ENCODE results near the gene TSFM.
"Not testable (repeated sequence)": the region's sequence is repeated elsewhere in the genome, so short reads cannot be mapped to it uniquely, and the experiment has no call there.

The TSFM gene

GRCh38 chr12:57766464-57767304 lies 15.9 kb upstream of the TSFM start, which contains the start of gene CYP27B1:
TSS of gene CYP27B1 (minus strand) at chr12:57767078. CDS start at chr12:57767041, 37 bp downstream.
- no peak within 1 kb of the TSS for H3K9ac ChIP-seq (ENCODE audit: low read length)
- peaks cover 42% of the 10 kb centered on the region for H3K27me3 ChIP-seq (replicated peaks; ENCODE audit: control insufficient read depth, insufficient read depth, low read length)
- H3K36me3 ChIP-seq (ENCODE audit: control insufficient read depth, insufficient read depth, low read length, severe bottlenecking): peaks cover 27% of the 10 kb centered on the region
- H3K4me1 ChIP-seq (ENCODE audit: control insufficient read depth, insufficient read depth, low read length): peaks cover 39% of the 10 kb centered on the region
- no peaks in the 10 kb centered on the region for H3K9me3 ChIP-seq (ENCODE audit: control insufficient read depth, low read length)
- peak; percentile 39 for DNase-seq (ENCODE audit: low read depth)
- H3K4me3 ChIP-seq (ENCODE audit: low read length): peak within 1 kb of the TSS; percentile 38

- no peaks in the 10 kb centered on the region for H3K9me3 ChIP-seq (ENCODE audit: control insufficient read depth, low read length)
- DNase-seq (ENCODE audit: low read depth): no peak
- no peak overlapping the region for H3K9ac ChIP-seq (ENCODE audit: low read length)
- H3K4me3 ChIP-seq (ENCODE audit: low read length): no peak overlapping the region
- peaks cover 27% of the 10 kb centered on the region for H3K36me3 ChIP-seq (ENCODE audit: control insufficient read depth, insufficient read depth, low read length, severe bottlenecking)
- peaks cover 39% of the 10 kb centered on the region for H3K4me1 ChIP-seq (ENCODE audit: control insufficient read depth, insufficient read depth, low read length)
- H3K27me3 ChIP-seq (replicated peaks; ENCODE audit: control insufficient read depth, insufficient read depth, low read length): peaks cover 42% of the 10 kb centered on the region
Observed at GRCh38 chr12:57767305-57767698, 15.3 kb upstream of the TSFM start.

- peaks cover 27% of the 10 kb centered on the region for H3K36me3 ChIP-seq (ENCODE audit: control insufficient read depth, insufficient read depth, low read length, severe bottlenecking)
- H3K9ac ChIP-seq (ENCODE audit: low read length): no peak overlapping the region
- H3K4me1 ChIP-seq (ENCODE audit: control insufficient read depth, insufficient read depth, low read length): peaks cover 39% of the 10 kb centered on the region
- no peaks in the 10 kb centered on the region for H3K9me3 ChIP-seq (ENCODE audit: control insufficient read depth, low read length)
- H3K4me3 ChIP-seq (ENCODE audit: low read length): no peak overlapping the region
- no peak for DNase-seq (ENCODE audit: low read depth)
- peaks cover 42% of the 10 kb centered on the region for H3K27me3 ChIP-seq (replicated peaks; ENCODE audit: control insufficient read depth, insufficient read depth, low read length)
Observed at GRCh38 chr12:57767876-57768275, 14.7 kb upstream of the TSFM start.

GRCh38 chr12:57769594-57769993 lies 13.0 kb upstream of the TSFM start:
- Histone ChIP-seq H3K4me3 (ENCODE audit: low read length) (no peak overlapping the region), H3K4me1 (ENCODE audit: control insufficient read depth, insufficient read depth, low read length) (peaks cover 46% of the 10 kb centered on the region), H3K9me3 (ENCODE audit: control insufficient read depth, low read length) (no peaks in the 10 kb centered on the region), H3K27me3 (replicated peaks; ENCODE audit: control insufficient read depth, insufficient read depth, low read length) (peaks cover 29% of the 10 kb centered on the region), H3K36me3 (ENCODE audit: control insufficient read depth, insufficient read depth, low read length, severe bottlenecking) (peaks cover 27% of the 10 kb centered on the region), H3K9ac (ENCODE audit: low read length) (no peak overlapping the region)
- no peak for DNase-seq (ENCODE audit: low read depth)

- peaks cover 30% of the 10 kb centered on the region for H3K36me3 ChIP-seq (ENCODE audit: control insufficient read depth, insufficient read depth, low read length, severe bottlenecking)
- peak overlapping the region; percentile 95 for H3K4me3 ChIP-seq (ENCODE audit: low read length)
- no peak for DNase-seq (ENCODE audit: low read depth)
- no peaks in the 10 kb centered on the region for H3K9me3 ChIP-seq (ENCODE audit: control insufficient read depth, low read length)
- H3K27me3 ChIP-seq (replicated peaks; ENCODE audit: control insufficient read depth, insufficient read depth, low read length): peaks cover 18% of the 10 kb centered on the region
- H3K4me1 ChIP-seq (ENCODE audit: control insufficient read depth, insufficient read depth, low read length): peaks cover 34% of the 10 kb centered on the region
- peak overlapping the region; percentile 94 for H3K9ac ChIP-seq (ENCODE audit: low read length)
Observed at GRCh38 chr12:57770734-57771133, 11.9 kb upstream of the TSFM start.

GRCh38 chr12:57771236-57771872 lies 11.2 kb upstream of the TSFM start:
- Histone ChIP-seq H3K36me3 (ENCODE audit: control insufficient read depth, insufficient read depth, low read length, severe bottlenecking) (peaks cover 35% of the 10 kb centered on the region), H3K4me3 (ENCODE audit: low read length) (peak overlapping the region; percentile 95), H3K27me3 (replicated peaks; ENCODE audit: control insufficient read depth, insufficient read depth, low read length) (peaks cover 12% of the 10 kb centered on the region), H3K4me1 (ENCODE audit: control insufficient read depth, insufficient read depth, low read length) (peaks cover 28% of the 10 kb centered on the region), H3K9me3 (ENCODE audit: control insufficient read depth, low read length) (no peaks in the 10 kb centered on the region), H3K9ac (ENCODE audit: low read length) (peak overlapping the region; percentile 94)
- peak; percentile 97 for DNase-seq (ENCODE audit: low read depth)

GRCh38 chr12:57771873-57772428 lies 10.6 kb upstream of the TSFM start, which contains the start of gene METTL1:
TSS of gene METTL1 (minus strand) at chr12:57772105. CDS start at chr12:57772083, 22 bp downstream.
- Histone ChIP-seq H3K4me1 (ENCODE audit: control insufficient read depth, insufficient read depth, low read length) (peaks cover 22% of the 10 kb centered on the region), H3K4me3 (ENCODE audit: low read length) (peak within 1 kb of the TSS; percentile 95), H3K36me3 (ENCODE audit: control insufficient read depth, insufficient read depth, low read length, severe bottlenecking) (peaks cover 35% of the 10 kb centered on the region), H3K9ac (ENCODE audit: low read length) (peak within 1 kb of the TSS; percentile 94), H3K9me3 (ENCODE audit: control insufficient read depth, low read length) (no peaks in the 10 kb centered on the region), H3K27me3 (replicated peaks; ENCODE audit: control insufficient read depth, insufficient read depth, low read length) (peaks cover 7% of the 10 kb centered on the region)
- DNase-seq (ENCODE audit: low read depth): peak; percentile 98

GRCh38 chr12:57772429-57773322 lies 9.9 kb upstream of the TSFM start, which contains the start of gene EEF1AKMT3:
TSS of gene EEF1AKMT3 (plus strand) at chr12:57772614. CDS start at chr12:57772725, 111 bp downstream.
- Histone ChIP-seq H3K9ac (ENCODE audit: low read length) (peak within 1 kb of the TSS; percentile 94), H3K9me3 (ENCODE audit: control insufficient read depth, low read length) (no peaks in the 10 kb centered on the region), H3K4me1 (ENCODE audit: control insufficient read depth, insufficient read depth, low read length) (peaks cover 16% of the 10 kb centered on the region), H3K4me3 (ENCODE audit: low read length) (peak within 1 kb of the TSS; percentile 95), H3K36me3 (ENCODE audit: control insufficient read depth, insufficient read depth, low read length, severe bottlenecking) (peaks cover 35% of the 10 kb centered on the region), H3K27me3 (replicated peaks; ENCODE audit: control insufficient read depth, insufficient read depth, low read length) (no peaks in the 10 kb centered on the region)
- DNase-seq (ENCODE audit: low read depth): peak; percentile 75

GRCh38 chr12:57774634-57775033 lies 8.0 kb upstream of the TSFM start:
- H3K36me3 ChIP-seq (ENCODE audit: control insufficient read depth, insufficient read depth, low read length, severe bottlenecking): peaks cover 20% of the 10 kb centered on the region
- H3K4me1 ChIP-seq (ENCODE audit: control insufficient read depth, insufficient read depth, low read length): peaks cover 19% of the 10 kb centered on the region
- DNase-seq (ENCODE audit: low read depth); H3K27me3 ChIP-seq (replicated peaks; ENCODE audit: control insufficient read depth, insufficient read depth, low read length); H3K9ac ChIP-seq (ENCODE audit: low read length); H3K9me3 ChIP-seq (ENCODE audit: control insufficient read depth, low read length); H3K4me3 ChIP-seq (ENCODE audit: low read length): not testable (repeated sequence)

- Histone ChIP-seq H3K4me1 (ENCODE audit: control insufficient read depth, insufficient read depth, low read length) (peaks cover 20% of the 10 kb centered on the region), H3K27me3 (replicated peaks; ENCODE audit: control insufficient read depth, insufficient read depth, low read length) (no peaks in the 10 kb centered on the region), H3K36me3 (ENCODE audit: control insufficient read depth, insufficient read depth, low read length, severe bottlenecking) (peaks cover 15% of the 10 kb centered on the region), H3K4me3 (ENCODE audit: low read length) (no peak overlapping the region), H3K9me3 (ENCODE audit: control insufficient read depth, low read length) (no peaks in the 10 kb centered on the region), H3K9ac (ENCODE audit: low read length) (no peak overlapping the region)
- DNase-seq (ENCODE audit: low read depth): no peak
Observed at GRCh38 chr12:57775044-57775443, 7.5 kb upstream of the TSFM start.

All from adipocyte (in vitro differentiated cells).